ENCODE results near the gene TRIM5. TPM values are rescaled to one million over a fixed set of nuclear protein-coding genes. Genes with fewer than 3 reads are reported as not detected.

The TRIM5 gene
- polyA plus RNA-seq, 3 donors, result 9.4 to 14.4 (median 10.6) TPM

DNA sequence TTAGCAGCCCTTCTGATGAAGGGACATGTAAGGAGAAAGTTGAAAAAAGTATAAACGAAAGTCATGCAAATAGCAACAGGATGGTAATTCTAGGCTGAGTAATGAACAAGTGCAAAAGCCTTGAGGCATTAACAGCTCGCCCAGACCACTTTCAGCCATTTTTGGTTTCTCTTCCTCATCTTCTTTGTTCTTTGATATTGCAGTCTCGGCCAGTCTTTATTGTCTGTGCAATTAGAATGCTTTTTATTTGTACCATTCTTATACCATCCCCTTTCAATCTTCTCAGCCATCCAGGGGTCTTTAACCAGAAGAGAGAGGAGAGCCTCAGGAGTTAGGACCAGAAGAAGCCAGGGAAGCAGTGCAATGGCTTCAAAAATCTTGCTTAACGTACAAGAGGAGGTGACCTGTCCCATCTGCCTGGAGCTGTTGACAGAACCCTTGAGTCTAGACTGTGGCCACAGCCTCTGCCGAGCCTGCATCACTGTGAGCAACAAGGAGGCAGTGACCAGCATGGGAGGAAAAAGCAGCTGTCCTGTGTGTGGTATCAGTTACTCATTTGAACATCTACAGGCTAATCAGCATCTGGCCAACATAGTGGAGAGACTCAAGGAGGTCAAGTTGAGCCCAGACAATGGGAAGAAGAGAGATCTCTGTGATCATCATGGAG is 52.8 kb downstream of the TRIM5 start:
- H3K4me1 ChIP-seq (ENCODE audit: control insufficient read depth in 1 of 2, insufficient read depth in 2 of 2, low read length in 2 of 2), result peaks cover 11 to 14% of the 10 kb centered on the region in 2 donors
- WGBS (ENCODE audit: insufficient coverage), result 52% methylated on average over 3 of the region's 5 CpGs
- H3K4me2 ChIP-seq (replicated peaks; ENCODE audit: extremely low read depth, low read length, poor library complexity, severe bottlenecking), result peak overlapping the region; percentile 27
- intact Hi-C loops (cut with micrococcal nuclease), result loop anchor here in 1 of 2 donors (5.0 kb wide), 1 partner anchor 60 kb away; no protein-coding TSS in a partner anchor
- Mint-ChIP-seq H3K9me3 (peaks cover 0 to 4% (median 0%) of the 10 kb centered on the region in 7 donors), H3K4me3 (peak overlapping the region; percentile 58 to 63), H3K36me3 (peaks cover 49 to 60% of the 10 kb centered on the region in 2 donors), H3K27me3 (ENCODE audit: low read depth in 3 of 3) (peaks cover 0 to under 1% (median 0%) of the 10 kb centered on the region in 3 donors), H3K4me1 (peaks cover 29% of the 10 kb centered on the region), H3K27ac (peak overlapping the region; percentile 23 to 91 (median 70))
- H3K9me3 ChIP-seq (replicated peaks in 1 of 2; ENCODE audit: control insufficient read depth in 1 of 2, insufficient read depth in 1 of 2, low read length in 2 of 2), result no peaks in the 10 kb centered on the region
- no peak overlapping the region for H3K9ac ChIP-seq (ENCODE audit: insufficient read depth, low read length, poor library complexity, severe bottlenecking)
- peak overlapping the region in 1 of 2 donors; percentile 54 for H3K27ac ChIP-seq (ENCODE audit: low read depth in 1 of 2, low read length in 2 of 2)
- TF ChIP-seq, protein P1, sequence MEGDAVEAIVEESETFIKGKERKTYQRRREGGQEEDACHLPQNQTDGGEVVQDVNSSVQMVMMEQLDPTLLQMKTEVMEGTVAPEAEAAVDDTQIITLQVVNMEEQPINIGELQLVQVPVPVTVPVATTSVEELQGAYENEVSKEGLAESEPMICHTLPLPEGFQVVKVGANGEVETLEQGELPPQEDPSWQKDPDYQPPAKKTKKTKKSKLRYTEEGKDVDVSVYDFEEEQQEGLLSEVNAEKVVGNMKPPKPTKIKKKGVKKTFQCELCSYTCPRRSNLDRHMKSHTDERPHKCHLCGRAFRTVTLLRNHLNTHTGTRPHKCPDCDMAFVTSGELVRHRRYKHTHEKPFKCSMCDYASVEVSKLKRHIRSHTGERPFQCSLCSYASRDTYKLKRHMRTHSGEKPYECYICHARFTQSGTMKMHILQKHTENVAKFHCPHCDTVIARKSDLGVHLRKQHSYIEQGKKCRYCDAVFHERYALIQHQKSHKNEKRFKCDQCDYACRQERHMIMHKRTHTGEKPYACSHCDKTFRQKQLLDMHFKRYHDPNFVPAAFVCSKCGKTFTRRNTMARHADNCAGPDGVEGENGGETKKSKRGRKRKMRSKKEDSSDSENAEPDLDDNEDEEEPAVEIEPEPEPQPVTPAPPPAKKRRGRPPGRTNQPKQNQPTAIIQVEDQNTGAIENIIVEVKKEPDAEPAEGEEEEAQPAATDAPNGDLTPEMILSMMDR (IDR thresholded peaks at IDR 0.05), result no peak
- H3K36me3 ChIP-seq (replicated peaks in 1 of 2; ENCODE audit: control insufficient read depth in 1 of 2, insufficient read depth in 2 of 2, low read length in 2 of 2), result peaks cover 41 to 47% of the 10 kb centered on the region in 2 donors
- no peaks in the 10 kb centered on the region for H4K20me1 ChIP-seq (ENCODE audit: insufficient read depth, low read length)
- peak overlapping the region in 1 of 3 experiments; percentile 35 for H3K4me3 ChIP-seq (replicated peaks in 1 of 3; ENCODE audit: low read depth in 2 of 3, low read length in 3 of 3)
- no peaks in the 10 kb centered on the region for H3K27me3 ChIP-seq (ENCODE audit: control insufficient read depth in 2 of 2, insufficient read depth in 2 of 2, low read length in 2 of 2)
- peak; percentile 17 to 53 (median 44) for DNase-seq
- H3K79me2 ChIP-seq (ENCODE audit: insufficient read depth, low read length), result peaks cover 3% of the 10 kb centered on the region
- H2AFZ ChIP-seq (ENCODE audit: insufficient read depth, low read depth, low read length, poor library complexity, severe bottlenecking), result peak overlapping the region; percentile 62

DNA sequence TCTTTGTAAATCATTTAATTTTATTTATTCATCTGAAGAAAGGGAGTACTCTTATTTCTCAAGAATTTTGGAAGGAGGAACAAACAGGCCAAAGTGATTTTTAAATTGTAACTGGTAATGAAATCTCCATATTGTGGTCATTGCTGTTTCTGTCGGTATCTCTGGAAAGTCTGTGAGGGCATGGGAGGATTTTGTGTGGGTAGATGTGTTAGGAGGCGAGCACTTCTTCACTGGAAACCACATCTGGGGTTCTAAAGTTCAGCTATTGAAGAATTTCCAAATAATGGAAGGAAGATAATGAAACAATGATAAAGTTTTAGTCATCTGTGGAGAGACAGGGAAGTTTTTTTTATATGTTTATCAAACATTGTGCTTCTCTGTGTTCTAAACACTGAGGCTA is 53.5 kb downstream of the TRIM5 start:
- Histone ChIP-seq H3K36me3 (replicated peaks in 1 of 2; ENCODE audit: control insufficient read depth in 1 of 2, insufficient read depth in 2 of 2, low read length in 2 of 2) (peaks cover 35 to 40% of the 10 kb centered on the region in 2 donors), H3K4me3 (replicated peaks in 1 of 3; ENCODE audit: low read depth in 2 of 3, low read length in 3 of 3) (peak overlapping the region in 1 of 3 experiments; percentile 35), H3K9ac (ENCODE audit: insufficient read depth, low read length, poor library complexity, severe bottlenecking) (no peak overlapping the region), H3K4me1 (ENCODE audit: control insufficient read depth in 1 of 2, insufficient read depth in 2 of 2, low read length in 2 of 2) (peaks cover 18% of the 10 kb centered on the region in 2 donors), H2AFZ (ENCODE audit: insufficient read depth, low read depth, low read length, poor library complexity, severe bottlenecking) (peak overlapping the region; percentile 62), H3K79me2 (ENCODE audit: insufficient read depth, low read length) (peaks cover 10% of the 10 kb centered on the region), H4K20me1 (ENCODE audit: insufficient read depth, low read length) (no peaks in the 10 kb centered on the region), H3K4me2 (replicated peaks; ENCODE audit: extremely low read depth, low read length, poor library complexity, severe bottlenecking) (peak overlapping the region; percentile 27), H3K27ac (ENCODE audit: low read depth in 1 of 2, low read length in 2 of 2) (peak overlapping the region in 1 of 2 donors; percentile 54), H3K27me3 (ENCODE audit: control insufficient read depth in 2 of 2, insufficient read depth in 2 of 2, low read length in 2 of 2) (no peaks in the 10 kb centered on the region), H3K9me3 (replicated peaks in 1 of 2; ENCODE audit: control insufficient read depth in 1 of 2, insufficient read depth in 1 of 2, low read length in 2 of 2) (no peaks in the 10 kb centered on the region)
- Mint-ChIP-seq H3K9me3 (peaks cover 0 to 4% (median 0%) of the 10 kb centered on the region in 7 donors), H3K27me3 (ENCODE audit: low read depth in 3 of 3) (peaks cover 0 to 1% (median 1%) of the 10 kb centered on the region in 3 donors), H3K36me3 (peaks cover 46 to 57% of the 10 kb centered on the region in 2 donors), H3K4me1 (peaks cover 36% of the 10 kb centered on the region), H3K27ac (peak overlapping the region; percentile 11 to 91 (median 70)), H3K4me3 (peak overlapping the region in 1 of 2 donors; percentile 49)
- WGBS (ENCODE audit: insufficient coverage), result 60% methylated on average over 2 of the region's 2 CpGs
- TF ChIP-seq, protein P1 (IDR thresholded peaks at IDR 0.05), result no peak
- intact Hi-C loops (cut with micrococcal nuclease), result loop anchor here in 1 of 2 donors (5.0 kb wide), 1 partner anchor 61 kb away; no protein-coding TSS in a partner anchor
- DNase-seq, result no peak
